ENCODE results near the gene IBA57.
A peak's percentile ranks its signal among the peaks of the same experiment; 100 is the strongest.

Gene IBA57

GRCh38 chr1:228155596-228156514 lies 9.7 kb upstream of the IBA57 start:
- no peak for DNase-seq (ENCODE audit: low read depth in 1 of 2, low spot score in 1 of 2)

- DNase-seq (ENCODE audit: low read depth in 1 of 2, low spot score in 1 of 2), result no peak
Measured at GRCh38 chr1:228156515-228156881, 9.1 kb upstream of the IBA57 start.

GRCh38 chr1:228156941-228157728 lies 8.5 kb upstream of the IBA57 start:
- DNase-seq (ENCODE audit: low read depth in 1 of 2, low spot score in 1 of 2), result no peak

GRCh38 chr1:228157729-228158126 lies 7.9 kb upstream of the IBA57 start:
- no peak for DNase-seq (ENCODE audit: low read depth in 1 of 2, low spot score in 1 of 2)

- DNase-seq (ENCODE audit: low read depth in 1 of 2, low spot score in 1 of 2), result no peak
Measured at GRCh38 chr1:228158151-228159007, 7.2 kb upstream of the IBA57 start.

- DNase-seq (ENCODE audit: low read depth in 1 of 2, low spot score in 1 of 2), result no peak
Measured at GRCh38 chr1:228159008-228159665, 6.5 kb upstream of the IBA57 start.

GRCh38 chr1:228160201-228160761 lies 5.3 kb upstream of the IBA57 start:
- DNase-seq (ENCODE audit: low read depth in 1 of 2, low spot score in 1 of 2), result no peak

- no peak for DNase-seq (ENCODE audit: low read depth in 1 of 2, low spot score in 1 of 2)
Measured at GRCh38 chr1:228161362-228161761, 4.2 kb upstream of the IBA57 start.

GRCh38 chr1:228161866-228162265 lies 3.7 kb upstream of the IBA57 start:
- no peak for DNase-seq (ENCODE audit: low read depth in 1 of 2, low spot score in 1 of 2)

- DNase-seq (ENCODE audit: low read depth in 1 of 2, low spot score in 1 of 2), result no peak
Measured at GRCh38 chr1:228162286-228163006, 3.2 kb upstream of the IBA57 start.

GRCh38 chr1:228163007-228163753 lies 2.4 kb upstream of the IBA57 start:
- DNase-seq (ENCODE audit: low read depth in 1 of 2, low spot score in 1 of 2), result no peak

- no peak for DNase-seq (ENCODE audit: low read depth in 1 of 2, low spot score in 1 of 2)
Measured at GRCh38 chr1:228163776-228164519, 1.7 kb upstream of the IBA57 start.

- DNase-seq (ENCODE audit: low read depth in 1 of 2, low spot score in 1 of 2), result no peak
Measured at GRCh38 chr1:228164561-228165371, 838 bp upstream of the IBA57 start.

- peak; percentile 24 to 33 for DNase-seq (ENCODE audit: low read depth in 1 of 2, low spot score in 1 of 2)
Measured at GRCh38 chr1:228166170-228166936, 749 bp downstream of the IBA57 start.

GRCh38 chr1:228168563-228169270 lies 3.1 kb downstream of the IBA57 start:
- no peak for DNase-seq (ENCODE audit: low read depth in 1 of 2, low spot score in 1 of 2)

GRCh38 chr1:228169345-228169744 lies 3.7 kb downstream of the IBA57 start:
- no peak for DNase-seq (ENCODE audit: low read depth in 1 of 2, low spot score in 1 of 2)

Measured in activated CD4-positive, alpha-beta T cell treated with anti-CD3 and anti-CD28 coated beads, Interleukin-2, amount 50 U/mL, for 24 hours (primary cell).